HuH-7.5 (cell line): ENCODE measurements around the gene AIPL1.

ENCODE experiments used
- DNase-seq: peaks from one replicate; pipeline ENCODE4 v3.0.0; 2011; ENCODE audit warnings: low spot score

The AIPL1 gene

DNA sequence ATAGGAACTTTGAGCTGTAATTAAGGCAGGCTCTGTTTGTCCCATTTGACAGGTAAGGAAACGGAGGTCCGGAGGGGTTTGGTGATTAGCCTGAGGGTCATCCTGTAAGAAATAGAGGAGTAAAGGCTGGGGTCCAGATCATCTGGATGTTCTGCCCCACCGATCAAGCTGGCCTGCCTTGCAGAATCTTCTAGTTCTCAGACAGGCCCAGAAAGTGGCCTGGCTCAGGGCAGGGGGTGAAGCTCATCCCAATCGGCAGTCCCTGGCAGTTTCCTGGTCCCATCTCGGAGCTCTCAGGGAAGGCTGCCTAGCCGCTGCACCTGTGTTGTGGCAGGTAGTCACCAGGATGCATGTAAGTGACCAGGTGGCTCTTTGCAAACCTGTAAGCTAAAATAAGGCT, 13.6 kb upstream of the AIPL1 start:
- DNase-seq: no peak

DNA sequence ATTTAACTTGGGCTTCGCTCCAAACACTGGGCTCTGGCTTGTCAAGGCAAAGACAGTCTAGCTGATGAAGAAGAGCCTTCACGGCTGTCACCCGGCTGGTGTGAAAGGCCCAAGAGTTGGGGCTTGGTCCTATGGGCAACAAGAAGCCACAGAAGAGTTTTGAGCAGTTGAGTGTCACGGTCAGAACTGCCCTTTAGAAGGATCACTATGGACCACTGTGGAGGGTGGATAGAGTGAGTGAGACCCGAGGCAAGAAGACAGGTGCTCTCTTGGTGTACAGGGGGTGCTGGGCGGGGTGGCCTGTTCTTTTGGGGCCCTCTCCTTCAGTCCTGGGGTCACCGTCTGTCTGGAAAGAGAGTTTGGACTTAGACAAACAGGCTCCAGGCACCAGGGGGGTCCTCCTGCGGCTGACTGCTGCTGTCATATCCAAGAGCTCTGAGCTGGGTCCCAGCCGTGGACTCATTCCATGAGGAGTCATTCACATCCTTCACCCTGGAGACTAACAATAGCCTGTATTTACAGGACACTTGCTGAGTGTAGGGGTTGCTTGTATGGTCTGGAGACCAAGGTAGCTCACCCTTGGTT, 11.7 kb upstream of the AIPL1 start:
- DNase-seq: no peak

DNA sequence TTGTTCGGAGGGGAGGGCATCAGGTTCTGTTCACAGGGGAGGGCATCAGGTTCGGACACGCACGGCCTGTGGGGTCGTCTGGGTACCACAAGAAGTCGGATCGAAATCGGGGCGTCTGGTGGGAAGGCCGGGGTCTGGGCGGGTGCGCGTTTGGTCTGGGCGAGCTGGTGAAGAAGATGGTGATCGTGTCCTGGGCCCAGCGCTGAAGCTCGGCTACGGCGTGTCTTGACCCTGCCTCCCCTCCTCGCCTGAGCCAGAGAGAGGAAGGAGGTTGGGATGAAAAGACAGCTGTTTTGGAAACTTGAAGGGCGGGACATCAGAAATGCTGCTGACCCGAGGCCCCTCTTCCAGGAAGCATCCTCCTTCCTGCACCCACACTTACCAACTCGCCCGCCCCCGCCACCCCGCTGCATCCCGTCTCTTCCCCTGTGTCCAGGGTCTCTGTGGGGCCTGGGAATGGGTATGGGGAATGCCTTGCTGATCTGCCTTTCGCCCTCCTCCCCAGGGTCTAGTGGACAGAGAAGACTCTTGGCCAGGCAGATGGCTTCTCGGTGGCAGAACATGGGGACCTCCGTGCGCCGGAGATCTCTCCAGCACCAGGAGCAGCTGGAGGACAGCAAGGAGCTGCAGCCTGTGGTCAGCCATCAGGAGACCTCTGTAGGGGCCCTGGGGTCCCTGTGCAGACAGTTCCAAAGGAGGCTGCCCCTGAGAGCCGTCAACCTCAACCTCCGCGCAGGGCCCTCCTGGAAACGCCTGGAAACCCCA, 9.8 kb upstream of the AIPL1 start:
- DNase-seq: no peak

DNA sequence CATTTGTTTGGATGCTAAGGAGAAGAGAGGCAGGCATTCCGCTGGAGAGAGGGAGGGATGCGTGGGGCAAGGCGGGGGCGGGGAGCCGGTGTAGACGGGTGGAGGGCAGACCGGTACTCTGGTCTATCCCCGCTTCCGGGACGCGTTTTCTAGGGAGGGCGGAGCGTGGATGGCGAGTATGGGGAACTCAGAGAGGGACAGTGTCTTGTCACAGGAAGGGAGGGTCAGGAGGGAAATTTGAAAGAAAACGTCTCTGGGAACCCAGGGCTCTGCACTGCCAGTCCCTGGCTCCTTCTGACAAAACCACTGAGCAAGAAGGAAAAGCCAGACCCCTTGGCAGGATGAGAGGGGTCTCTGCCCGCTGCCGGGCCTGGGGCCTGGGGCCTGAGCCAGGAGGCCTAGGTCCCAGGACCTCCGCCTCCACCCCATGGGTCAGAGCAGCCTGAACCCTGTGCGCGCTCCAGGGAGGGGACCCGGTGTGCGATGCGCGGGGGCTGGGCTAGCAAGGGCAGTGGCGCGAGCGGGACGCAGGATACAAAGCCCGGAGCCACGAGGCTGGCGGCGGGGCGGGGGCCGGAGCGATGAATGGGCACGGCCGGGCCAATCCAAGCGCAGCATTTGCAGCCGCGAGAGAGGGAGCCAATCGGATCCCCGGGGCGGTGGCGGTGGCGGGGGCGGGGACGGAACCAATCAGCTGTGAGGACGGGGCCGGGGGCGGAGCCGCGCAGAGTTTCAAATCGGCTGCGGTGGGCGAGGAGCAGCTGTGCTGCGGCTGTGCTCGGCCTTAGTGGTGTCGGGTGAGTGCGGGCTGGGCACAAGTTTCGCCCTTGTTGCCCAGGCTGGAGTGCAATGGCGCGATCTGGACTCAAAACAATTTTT, 9.0 kb upstream of the AIPL1 start, which contains the start of gene PIMREG:
TSS of gene PIMREG (plus strand) at position 764 of the 879 bp plus-strand sequence. CDS start 656 bp downstream, outside the sequence.
- DNase-seq: peak; percentile 98

DNA sequence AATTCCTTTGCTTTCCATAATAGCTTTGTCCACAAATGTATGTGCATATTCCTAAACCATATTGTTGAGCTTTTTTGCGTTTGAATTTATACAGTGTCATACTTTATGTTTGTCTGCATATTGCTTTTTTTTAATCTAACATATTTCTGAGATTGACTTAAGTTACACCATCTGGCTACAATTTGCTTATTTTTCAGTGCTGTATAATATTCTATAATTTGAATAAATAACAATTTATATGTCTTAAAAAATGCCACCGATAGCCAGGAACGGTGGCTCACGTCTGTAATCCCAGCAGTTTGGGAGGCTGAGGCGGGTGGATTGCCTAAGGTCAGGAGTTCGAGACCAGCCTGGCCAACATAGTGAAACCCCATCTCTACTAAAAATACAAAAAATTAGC, 7.9 kb upstream of the AIPL1 start:
- no peak for DNase-seq

DNA sequence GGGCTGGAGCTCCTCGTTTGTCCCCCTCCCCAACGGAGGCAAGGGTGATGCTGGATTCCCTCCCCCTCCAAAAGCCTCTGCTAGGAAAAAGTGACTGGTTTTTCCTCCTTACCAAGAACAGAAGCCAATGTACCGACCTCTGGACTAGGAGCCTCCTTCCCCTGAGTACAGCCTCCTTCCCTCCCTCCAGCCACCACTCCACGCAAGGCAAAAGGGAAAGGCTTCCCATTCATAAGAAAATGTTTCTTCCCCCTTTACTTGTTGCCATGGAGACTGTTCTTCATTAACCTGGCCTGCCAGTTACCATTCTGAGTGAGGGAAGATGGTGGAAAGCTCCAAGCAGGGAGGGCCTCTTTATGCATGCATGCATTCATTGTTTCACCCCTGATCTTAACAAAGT, 5.0 kb upstream of the AIPL1 start:
- no peak for DNase-seq

DNA sequence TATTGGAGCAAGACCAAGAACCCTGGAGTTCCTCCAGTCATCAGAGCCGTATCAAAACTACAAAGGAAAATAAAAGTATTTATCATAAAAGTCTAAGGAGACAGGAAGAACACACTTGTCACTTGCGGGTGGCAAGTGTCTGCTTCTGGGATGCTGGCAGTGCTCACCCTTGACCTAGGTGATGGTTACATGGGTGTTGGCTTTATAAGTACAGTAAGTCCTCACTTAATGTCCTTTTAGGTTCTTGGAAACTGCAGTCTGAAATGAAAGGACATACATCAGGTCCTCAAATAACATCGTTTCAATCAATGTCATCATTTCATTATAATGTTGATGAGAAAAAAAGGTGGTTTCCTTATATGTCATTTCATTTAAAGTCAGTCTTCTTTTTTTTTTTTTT, 3.0 kb upstream of the AIPL1 start:
- no peak for DNase-seq

DNA sequence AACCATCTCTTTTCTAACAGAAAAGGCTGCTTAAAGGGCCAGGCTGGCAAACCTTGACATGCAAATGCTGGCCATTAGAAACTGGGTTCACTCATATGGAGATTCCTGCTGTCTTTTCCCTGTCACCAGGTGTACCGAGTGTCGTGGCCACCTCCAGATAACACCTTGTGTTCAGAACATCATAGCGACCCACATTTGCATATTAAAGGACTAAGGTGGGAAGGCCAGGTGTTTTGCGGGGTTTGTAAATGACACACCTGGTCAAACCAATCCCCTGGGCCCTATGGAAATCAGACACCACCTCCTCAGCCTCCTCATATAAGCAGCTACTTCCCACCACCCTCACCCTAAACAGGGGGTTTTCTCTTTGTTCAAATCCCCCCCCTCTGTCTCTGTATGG, 2.5 kb upstream of the AIPL1 start:
- DNase-seq: no peak

DNA sequence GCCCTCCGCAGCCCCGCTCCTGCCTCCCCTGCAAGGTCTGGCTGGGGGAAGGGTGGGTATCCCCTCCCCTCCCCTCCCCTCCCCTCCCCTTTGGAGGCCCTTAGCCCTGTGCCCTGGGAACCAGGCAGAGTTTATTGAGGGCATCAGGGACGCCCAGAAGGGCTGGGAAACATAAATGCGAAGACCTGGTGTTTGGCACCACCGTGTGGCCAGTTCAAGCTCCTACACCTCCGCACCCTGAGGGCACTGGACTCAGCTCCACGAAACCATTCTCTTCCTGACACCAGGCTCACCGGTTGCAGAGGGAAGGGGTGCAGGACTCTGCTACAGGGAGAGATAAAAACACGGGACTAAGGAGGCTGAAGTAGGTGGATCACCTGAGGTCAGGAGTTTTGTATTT, 1.0 kb upstream of the AIPL1 start:
- peak; percentile 67 for DNase-seq

DNA sequence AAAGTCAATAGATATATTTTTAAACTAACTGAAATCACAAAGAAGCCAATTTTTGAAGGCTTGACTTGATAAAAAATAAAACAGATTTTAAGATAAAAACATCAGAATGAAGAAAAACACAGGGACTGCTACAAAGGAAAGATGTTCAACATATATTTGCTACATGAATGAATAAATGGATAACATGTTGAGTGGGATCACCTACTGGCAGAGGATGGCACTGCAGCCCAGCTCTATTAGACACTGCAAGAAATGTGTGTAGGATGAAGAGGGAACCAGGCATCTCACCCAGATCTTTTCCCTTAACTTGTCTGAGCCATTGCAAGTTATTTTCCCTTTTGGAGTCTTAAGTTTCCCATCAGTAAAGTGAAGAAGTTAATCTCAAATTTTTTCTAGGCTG, 4.2 kb downstream of the AIPL1 start:
- no peak for DNase-seq

DNA sequence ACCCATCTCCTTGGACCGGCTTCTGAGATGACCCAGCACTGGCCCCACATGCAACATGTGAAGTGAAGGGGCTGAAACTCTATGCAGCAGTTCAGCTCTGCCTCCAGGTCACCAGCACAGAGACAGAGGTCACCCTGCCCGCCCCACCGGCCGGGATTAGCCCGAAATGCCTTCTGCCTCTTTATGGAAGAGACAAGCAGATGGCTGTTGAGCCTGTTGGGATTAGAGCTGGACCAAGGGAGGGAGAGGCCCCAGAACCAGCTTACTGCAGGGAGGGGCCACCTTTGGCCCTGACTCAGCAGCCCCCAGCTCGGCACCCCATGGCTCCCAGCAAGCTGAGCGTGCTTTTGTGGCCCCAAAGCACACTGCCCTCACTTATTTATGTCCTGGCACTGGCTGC, 5.7 kb downstream of the AIPL1 start:
- no peak for DNase-seq

DNA sequence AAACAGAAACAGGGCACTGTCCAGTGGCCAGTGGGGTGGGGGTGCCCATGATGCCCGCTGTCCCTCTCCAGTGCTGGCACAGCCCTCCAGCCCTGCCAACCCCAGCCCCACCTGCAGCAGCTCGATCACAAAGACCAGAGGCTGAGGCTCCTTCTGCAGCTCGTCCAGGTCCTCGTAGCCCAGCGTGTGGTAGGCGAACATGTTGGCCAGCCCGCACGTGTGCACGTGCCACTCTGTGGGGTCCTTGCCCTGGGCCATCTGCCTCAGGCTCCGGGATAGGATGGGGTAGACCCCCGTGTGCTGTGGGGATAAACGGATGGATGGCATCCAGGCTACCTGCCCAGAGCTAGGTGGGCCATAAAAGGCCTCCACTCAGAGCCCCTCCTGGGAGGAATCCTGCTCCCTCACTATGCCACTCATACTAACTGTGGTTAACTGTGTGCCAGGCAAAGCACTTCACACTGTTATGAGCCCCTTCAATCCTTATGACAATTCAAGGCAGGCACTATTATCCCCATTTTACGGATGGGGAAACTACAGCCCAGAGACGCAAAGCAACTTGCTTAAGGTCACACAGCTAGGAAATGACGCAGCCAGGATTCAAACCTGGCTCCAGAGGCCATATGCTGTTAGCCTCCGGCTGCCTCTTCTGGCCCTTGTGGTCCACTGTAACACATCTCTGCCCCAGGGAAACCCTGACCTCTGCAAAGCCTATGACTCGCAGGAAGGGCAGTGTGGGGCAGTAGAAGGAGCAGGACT, 6.5 kb downstream of the AIPL1 start:
- DNase-seq: no peak

DNA sequence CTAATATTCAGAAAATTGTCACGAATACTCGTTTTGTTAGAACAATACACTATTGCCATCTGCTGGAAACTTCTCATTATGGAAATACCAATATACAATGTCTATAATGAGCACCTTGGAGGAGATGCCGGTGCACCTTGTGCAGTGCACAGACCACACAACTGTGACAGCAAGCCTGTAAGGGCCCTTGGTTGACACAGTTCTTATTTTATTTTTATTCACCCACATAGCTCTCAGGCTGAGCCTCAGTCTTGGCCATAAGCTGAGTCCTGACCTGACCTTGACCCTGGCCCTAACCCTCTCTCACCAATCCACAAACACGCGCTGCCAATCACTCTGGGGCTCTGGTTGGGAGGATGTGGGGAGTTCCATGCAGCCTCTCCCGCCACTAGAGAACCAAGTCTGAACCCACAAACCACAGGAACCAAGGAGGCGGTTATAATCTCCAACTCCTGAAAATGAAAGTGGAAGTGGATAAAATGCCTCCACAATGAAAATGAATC, 7.6 kb downstream of the AIPL1 start:
- no peak for DNase-seq

DNA sequence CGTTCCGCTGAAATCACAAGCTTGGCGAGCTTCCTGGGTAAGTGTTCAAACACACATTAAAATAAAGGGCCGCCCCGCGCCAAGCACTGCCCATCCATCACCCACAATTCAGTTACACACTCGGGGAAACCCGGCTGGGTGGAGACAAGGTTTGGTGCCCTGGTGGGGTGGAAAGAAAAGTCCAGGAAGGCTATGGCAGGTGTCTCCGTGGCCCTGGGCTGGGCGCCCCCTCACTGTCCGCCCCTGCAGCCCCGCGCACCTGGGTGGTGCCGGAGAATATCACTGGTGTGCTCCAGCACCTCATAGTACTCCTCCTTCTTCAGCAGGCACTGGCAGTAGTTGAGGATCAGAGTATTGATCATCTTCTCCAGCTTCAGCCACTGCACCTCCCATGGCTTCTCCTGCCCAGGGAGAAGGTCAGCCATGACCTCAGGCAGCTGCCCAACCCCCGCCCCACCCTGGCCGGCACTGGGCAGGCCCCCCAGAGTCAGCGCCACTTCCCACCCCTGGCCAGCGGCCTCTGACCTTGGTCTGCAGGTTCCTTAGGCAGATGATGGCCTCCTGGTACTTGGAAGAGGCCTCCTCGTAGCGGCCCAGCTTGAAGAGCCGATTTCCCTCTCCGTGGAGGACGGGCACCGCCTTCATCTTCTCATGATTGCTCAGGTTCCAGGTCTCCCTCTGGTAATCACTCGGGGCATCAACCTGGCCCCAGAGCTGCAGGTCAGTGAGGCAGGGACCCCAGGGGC, 8.4 kb downstream of the AIPL1 start:
- DNase-seq: no peak

DNA sequence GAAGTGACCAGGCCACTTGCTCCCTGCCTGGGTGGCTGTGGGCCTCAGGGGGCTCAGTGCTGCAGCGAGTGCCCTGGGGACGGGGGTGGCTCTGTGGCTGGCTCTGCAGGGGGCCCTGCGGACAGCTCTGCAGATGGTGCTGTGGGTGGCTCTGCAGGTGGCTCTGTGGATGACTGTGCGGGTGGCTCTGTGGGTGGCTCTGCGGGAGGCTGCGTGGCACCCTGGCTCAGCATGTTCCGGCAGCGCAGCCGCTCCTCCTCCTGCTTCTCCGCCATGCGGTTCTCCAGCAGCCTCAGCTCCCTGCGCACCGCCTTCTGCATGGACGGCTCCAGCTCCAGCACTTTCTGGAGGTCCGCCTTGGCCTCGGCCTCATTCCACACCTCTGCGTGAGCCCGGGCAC, 9.5 kb downstream of the AIPL1 start:
- no peak for DNase-seq

DNA sequence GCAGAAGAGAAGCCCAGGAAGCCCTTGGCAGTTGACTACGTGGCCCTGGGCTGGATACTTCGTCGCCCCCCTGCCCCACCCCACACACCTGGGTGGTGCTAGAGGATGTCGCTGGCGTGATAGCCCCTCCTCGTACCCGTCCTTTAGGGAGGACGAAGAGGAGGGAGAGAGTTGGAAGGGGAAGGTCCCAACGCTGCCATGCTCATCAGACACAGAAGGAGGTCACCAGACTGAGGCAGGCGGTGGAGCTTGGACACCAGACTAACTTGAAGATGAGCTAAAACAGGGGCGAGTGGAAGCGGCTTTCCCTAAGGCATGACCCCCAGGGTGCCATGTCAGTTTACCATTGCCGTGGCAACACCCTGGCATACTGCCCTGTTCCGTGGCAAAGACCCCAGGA, 11.0 kb downstream of the AIPL1 start:
- DNase-seq: no peak

DNA sequence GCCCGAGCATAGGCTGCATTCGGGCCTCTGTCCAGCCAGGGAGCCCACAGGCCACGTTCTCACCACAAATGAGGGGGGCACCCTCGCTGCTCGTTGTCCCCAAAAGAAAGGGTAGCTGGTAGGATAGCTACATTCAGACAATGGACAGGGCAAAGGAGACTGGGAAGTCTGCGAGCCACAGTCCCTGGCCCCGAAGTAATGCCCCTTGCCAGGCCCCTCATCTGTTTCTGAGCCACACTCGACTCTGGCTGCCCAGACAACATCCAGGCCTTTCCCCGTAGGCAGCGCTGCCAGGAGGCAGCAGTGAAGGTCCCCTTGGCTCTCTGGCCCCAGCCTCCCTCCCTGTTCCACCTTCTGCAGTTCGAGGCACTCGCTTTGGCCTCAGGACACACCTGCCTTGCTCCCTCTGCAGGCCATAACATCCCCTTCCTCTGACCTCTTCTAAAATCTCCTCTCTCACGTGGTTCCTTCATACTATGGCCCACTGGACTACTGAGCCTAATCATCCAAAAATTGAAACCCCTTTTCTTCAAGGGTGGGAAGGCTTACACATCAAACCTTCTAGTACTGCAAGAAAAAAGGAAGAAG, 12.2 kb downstream of the AIPL1 start:
- DNase-seq: no peak

DNA sequence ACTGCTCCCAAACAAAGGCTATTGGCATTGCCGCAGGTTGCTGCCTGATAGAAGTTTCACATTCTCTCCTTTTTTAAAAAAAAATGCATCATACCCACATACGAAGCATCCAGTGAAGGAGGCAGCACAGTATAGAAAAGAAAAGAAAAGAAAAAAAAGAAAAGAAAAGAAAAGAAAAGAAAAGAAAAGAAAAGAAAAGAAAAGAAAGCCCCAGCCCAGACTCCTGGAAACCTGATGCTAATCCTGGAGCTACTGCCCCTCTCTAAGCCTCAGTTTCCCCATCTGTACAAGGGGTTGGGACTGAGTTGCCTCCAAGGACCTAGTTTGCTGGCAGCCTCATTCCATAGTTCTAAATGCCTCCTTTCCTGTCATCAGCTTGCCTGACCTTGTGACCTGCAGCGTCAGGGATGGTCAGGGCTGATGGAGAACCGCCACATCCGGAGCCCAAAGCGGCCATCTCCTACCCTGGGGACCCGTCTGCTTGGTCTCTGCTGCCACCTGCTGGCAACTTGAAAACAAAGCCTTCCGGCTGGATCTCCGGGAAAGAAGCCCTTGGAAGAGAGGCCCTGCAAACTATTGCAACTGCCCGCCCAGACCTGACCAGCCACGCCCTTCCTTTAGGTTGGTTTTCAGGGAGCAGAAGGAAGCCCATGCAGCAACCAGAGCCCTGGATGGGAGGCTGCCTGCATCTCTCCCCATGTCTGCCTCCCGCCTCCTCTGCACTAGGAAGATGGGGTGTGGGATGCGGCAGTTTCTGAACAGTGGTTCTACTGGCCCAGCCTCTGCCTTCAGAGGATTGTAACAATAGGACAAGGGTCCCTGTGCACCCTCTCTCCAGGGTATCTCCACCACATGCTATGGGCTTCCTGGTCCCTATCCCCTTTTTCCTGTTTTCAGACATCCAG, 13.0 kb downstream of the AIPL1 start:
- DNase-seq: peak; percentile 72

DNA sequence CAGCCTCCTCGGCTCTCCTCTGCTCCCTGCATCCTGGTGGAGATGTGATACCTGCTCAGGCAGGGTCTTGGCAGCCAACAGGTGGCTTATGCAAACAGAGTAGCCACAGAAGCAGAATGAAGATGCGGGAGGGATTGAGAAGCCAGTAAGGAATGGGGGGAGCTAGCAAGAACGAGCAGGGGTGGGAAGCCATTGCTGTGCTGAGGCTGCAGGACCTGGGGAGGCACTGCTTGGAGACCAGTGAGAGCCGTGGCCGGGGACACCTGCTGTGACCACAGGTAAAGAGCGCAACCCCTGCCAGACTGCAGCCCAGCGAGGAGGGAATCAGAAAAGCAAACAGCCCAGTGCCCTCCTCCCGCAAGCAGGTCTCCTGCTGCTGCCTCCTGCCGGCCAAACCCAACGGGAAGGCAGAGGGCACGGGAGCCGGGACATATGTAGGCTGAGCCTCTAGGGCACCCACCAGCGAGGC, 14.7 kb downstream of the AIPL1 start:
- peak; percentile 52 for DNase-seq

DNA sequence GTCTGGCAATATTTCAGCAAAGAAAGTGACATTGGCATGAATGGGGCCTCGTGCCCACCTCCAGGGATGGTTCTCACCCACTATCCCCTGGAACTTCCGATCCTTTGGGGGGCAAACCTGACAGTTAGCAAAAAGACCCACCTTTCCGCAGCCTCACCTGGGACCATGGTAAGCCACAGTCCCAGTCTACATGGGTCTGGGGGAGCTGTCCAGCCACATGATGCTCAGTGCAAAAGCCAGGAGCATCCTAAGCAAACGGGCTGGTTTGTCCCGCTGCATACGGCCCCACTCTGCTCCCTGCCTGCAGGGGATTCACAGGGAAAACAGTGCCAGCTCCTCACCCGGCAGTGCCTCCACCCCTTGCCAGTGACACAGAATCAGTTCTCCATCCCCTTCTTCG, 19.3 kb downstream of the AIPL1 start:
- DNase-seq: no peak
